Tibial artery (tissue), 4 donors: ENCODE measurements around the gene SNCAIP.
A peak's percentile ranks its signal among the peaks of the same experiment; 100 is the strongest.

Source experiments
- DNase-seq, 2 donors: peaks; one replicate each; pipeline ENCODE4 v3.0.0-alpha.2; 2019
- H3K27ac ChIP-seq, 2 donors: fragments of 200-600 bp; sonication (generic) in 1 of 2; 1 replicate in 1 of 2; 2 replicates in 1 of 2; pipeline ENCODE4 v1.5.1; 2018 to 2019; ENCODE audit warnings: mild to moderate bottlenecking in 1 of 2
- H3K27me3 ChIP-seq, 2 donors: fragments of 200-600 bp; sonication (generic) in 1 of 2; one replicate each; pipeline versions ENCODE4 v1.5.1 to v1.6.0; 2016 to 2019
- H3K36me3 ChIP-seq, 3 donors: fragments of 200-600 bp; sonication (generic) in 2 of 3; one replicate each; pipeline ENCODE4 v1.5.1; 2016 to 2019; ENCODE audit warnings: mild to moderate bottlenecking in 2 of 3
- H3K4me1 ChIP-seq, 4 donors: fragments of 200-600 bp; sonication (generic) in 2 of 4; 1 replicate in 3 of 4; 2 replicates in 1 of 4; pipeline ENCODE4 v1.5.1; 2016 to 2019
- H3K4me3 ChIP-seq, 2 donors: fragments of 200-600 bp; sonication (generic) in 1 of 2; 1 replicate in 1 of 2; 2 replicates in 1 of 2; pipeline ENCODE4 v1.5.1; 2018 to 2019; ENCODE audit warnings: mild to moderate bottlenecking in 2 of 2
- H3K9me3 ChIP-seq, 3 donors: fragments of 200-600 bp; sonication (generic) in 1 of 3; one replicate each; pipeline ENCODE4 v1.5.1; 2016 to 2019
- CTCF ChIP-seq, 2 experiments: fragments of 200-600 bp in 1 of 2; fragments of 450-650 bp in 1 of 2; IDR thresholded peaks; one replicate each; pipeline ENCODE4 v1.5.1; 2017 to 2019; ENCODE audit warnings: antibody characterized with exemption in 2 of 2, mild to moderate bottlenecking in 1 of 2, moderate library complexity in 1 of 2
- intact Hi-C: fragments of 100-400 bp; cut with DNase I; formaldehyde crosslinking; loops from one replicate; pipeline ENCODE4 v1.15.0; 2023; ENCODE audit warnings: low total_unique reads

Gene SNCAIP

GRCh38 chr5:122311961-122312590, at the start of gene SNCAIP:
Gene SNCAIP, plus strand, starts transcription at chr5:122312237. Its CDS starts 78,898 bp downstream, at chr5:122391135.
- intact Hi-C loops, result no loop called here
- peak within 1 kb of the TSS; percentile 74 to 82 for H3K4me3 ChIP-seq
- no peaks in the 10 kb centered on the region for H3K36me3 ChIP-seq
- peak; percentile 64 to 77 for DNase-seq
- no peaks in the 10 kb centered on the region for H3K9me3 ChIP-seq
- peak within 1 kb of the TSS; percentile 80 to 82 for H3K27ac ChIP-seq
- no peaks in the 10 kb centered on the region for H3K27me3 ChIP-seq
- TF ChIP-seq CTCF (IDR thresholded peaks at IDR 0.05), result no peak
- H3K4me1 ChIP-seq, result peaks cover 0 to 14% (median 1%) of the 10 kb centered on the region in 4 donors

- DNase-seq, result no peak
- Histone ChIP-seq H3K36me3 (no peaks in the 10 kb centered on the region), H3K27ac (no peak overlapping the region), H3K4me1 (peaks cover 0 to 9% (median 0%) of the 10 kb centered on the region in 4 donors), H3K27me3 (no peaks in the 10 kb centered on the region), H3K9me3 (no peaks in the 10 kb centered on the region), H3K4me3 (no peak overlapping the region)
- no peak for TF ChIP-seq CTCF (IDR thresholded peaks at IDR 0.05)
- intact Hi-C loops, result no loop called here
Measured at GRCh38 chr5:122263352-122264030, 48.5 kb upstream of the SNCAIP start.

DNA sequence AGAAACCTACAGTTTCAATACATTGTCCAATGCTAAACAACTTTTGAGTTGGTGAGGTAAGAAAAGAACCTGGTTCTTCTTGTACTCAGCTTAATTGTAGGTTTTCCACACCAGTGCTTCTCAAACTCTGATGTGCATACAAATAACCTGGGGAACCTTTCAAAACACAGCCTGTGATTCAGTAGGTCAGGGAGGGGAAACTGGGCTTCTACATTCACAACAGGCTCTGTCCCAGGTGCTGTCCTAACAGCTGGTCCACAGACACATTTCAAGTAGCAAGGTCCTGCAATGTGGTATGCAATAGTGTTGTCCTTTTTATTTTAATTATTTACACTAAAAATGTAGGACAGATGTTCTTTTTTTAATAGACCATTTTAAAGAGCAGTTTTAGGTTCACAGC, 47.4 kb upstream of the SNCAIP start:
- H3K4me3 ChIP-seq, result no peak overlapping the region
- TF ChIP-seq CTCF (IDR thresholded peaks at IDR 0.05), result no peak
- no peaks in the 10 kb centered on the region for H3K9me3 ChIP-seq
- no peak for DNase-seq
- H3K4me1 ChIP-seq, result peaks cover 0 to 9% (median 0%) of the 10 kb centered on the region in 4 donors
- no peaks in the 10 kb centered on the region for H3K27me3 ChIP-seq
- intact Hi-C loops, result no loop called here
- no peak overlapping the region for H3K27ac ChIP-seq
- H3K36me3 ChIP-seq, result no peaks in the 10 kb centered on the region

GRCh38 chr5:122267185-122267584, 44.9 kb upstream of the SNCAIP start:
- Histone ChIP-seq H3K4me3 (no peak overlapping the region), H3K27me3 (no peaks in the 10 kb centered on the region), H3K4me1 (no peaks in the 10 kb centered on the region), H3K27ac (no peak overlapping the region), H3K36me3 (no peaks in the 10 kb centered on the region), H3K9me3 (no peaks in the 10 kb centered on the region)
- no peak for TF ChIP-seq CTCF (IDR thresholded peaks at IDR 0.05)
- intact Hi-C loops, result no loop called here
- no peak for DNase-seq

GRCh38 chr5:122273696-122274095, 38.3 kb upstream of the SNCAIP start:
- intact Hi-C loops, result no loop called here
- TF ChIP-seq CTCF (IDR thresholded peaks at IDR 0.05), result no peak
- DNase-seq, result no peak
- Histone ChIP-seq H3K27ac (no peak overlapping the region), H3K4me3 (no peak overlapping the region), H3K9me3 (no peaks in the 10 kb centered on the region), H3K27me3 (no peaks in the 10 kb centered on the region), H3K4me1 (no peaks in the 10 kb centered on the region), H3K36me3 (no peaks in the 10 kb centered on the region)
